Mesenchymal stem cell (in vitro differentiated cells and primary cell): ENCODE results near the gene RBSN.
A peak's percentile ranks its signal among the peaks of the same experiment; 100 is the strongest.

ENCODE experiments used
- DNase-seq: peaks from one replicate; pipeline ENCODE4 v3.0.0-alpha.2; 2013
- H2AFZ ChIP-seq: one replicate; pipeline ENCODE4 v1.6.1; 2013; ENCODE audit warnings: low read depth, mild to moderate bottlenecking, control low read depth, inconsistent platforms, low read length, moderate library complexity
- H2AK5ac ChIP-seq: 2 replicates; pipeline ENCODE4 v1.6.1; 2013; ENCODE audit warnings: low read length, moderate library complexity, mild to moderate bottlenecking, inconsistent platforms; ENCODE audit not compliant: severe bottlenecking
- H2BK120ac ChIP-seq: one replicate; pipeline ENCODE4 v1.6.1; 2013; ENCODE audit warnings: low read depth, mild to moderate bottlenecking, inconsistent platforms, low read length, moderate library complexity
- H2BK12ac ChIP-seq, 2 experiments: one replicate each; pipeline ENCODE4 v1.6.1; 2013; ENCODE audit warnings: inconsistent platforms in 2 of 2, low read length in 2 of 2, mild to moderate bottlenecking in 2 of 2, moderate library complexity in 2 of 2, control low read depth in 1 of 2
- H2BK15ac ChIP-seq: one replicate; pipeline ENCODE4 v1.6.1; 2013; ENCODE audit warnings: mild to moderate bottlenecking, low read depth, inconsistent platforms; ENCODE audit not compliant: poor library complexity, severe bottlenecking
- H2BK5ac ChIP-seq: 2 replicates; pipeline ENCODE4 v1.6.1; 2013; ENCODE audit warnings: low read depth, mild to moderate bottlenecking, low read length, control low read depth, inconsistent platforms; ENCODE audit not compliant: poor library complexity, severe bottlenecking
- H3K14ac ChIP-seq, 2 experiments: one replicate each; pipeline ENCODE4 v1.6.1; 2013; ENCODE audit warnings: inconsistent platforms in 2 of 2, low read length in 2 of 2, control low read depth in 1 of 2, mild to moderate bottlenecking in 1 of 2, moderate library complexity in 1 of 2
- H3K18ac ChIP-seq, 2 experiments: one replicate each; pipeline ENCODE4 v1.6.1; 2013; ENCODE audit warnings: inconsistent platforms in 2 of 2, low read length in 2 of 2, control low read depth in 1 of 2, low read depth in 1 of 2, mild to moderate bottlenecking in 1 of 2
- H3K23ac ChIP-seq, 2 experiments: one replicate each; pipeline ENCODE4 v1.6.1; 2013; ENCODE audit warnings: inconsistent platforms in 2 of 2, low read length in 2 of 2, mild to moderate bottlenecking in 2 of 2, moderate library complexity in 2 of 2, control low read depth in 1 of 2
- H3K27ac ChIP-seq: 2 replicates; pipeline ENCODE4 v1.5.1; 2013; ENCODE audit warnings: mild to moderate bottlenecking, moderate library complexity, low read length, control low read depth, inconsistent platforms; ENCODE audit not compliant: poor library complexity, severe bottlenecking
- H3K27me3 ChIP-seq, 2 experiments: 2 replicates each; pipeline versions ENCODE4 v1.6.1 to v1.7.0; 2013; ENCODE audit warnings: low read length in 2 of 2, mild to moderate bottlenecking in 2 of 2, moderate library complexity in 2 of 2, control low read depth in 1 of 2, inconsistent platforms in 1 of 2; ENCODE audit not compliant: control insufficient read depth in 1 of 2, insufficient read depth in 1 of 2
- H3K36me3 ChIP-seq, 2 experiments: 2 replicates each; pipeline versions ENCODE4 v1.6.1 to v1.7.0; 2013; ENCODE audit warnings: low read length in 2 of 2, control low read depth in 1 of 2, inconsistent platforms in 1 of 2, low read depth in 1 of 2, mild to moderate bottlenecking in 1 of 2; ENCODE audit not compliant: insufficient read depth in 2 of 2, control insufficient read depth in 1 of 2
- H3K4ac ChIP-seq, 2 experiments: one replicate each; pipeline ENCODE4 v1.6.1; 2013; ENCODE audit warnings: inconsistent platforms in 2 of 2, low read length in 2 of 2, mild to moderate bottlenecking in 2 of 2, moderate library complexity in 2 of 2, control low read depth in 1 of 2, low read depth in 1 of 2
- H3K4me1 ChIP-seq: 2 replicates; pipeline ENCODE4 v1.6.1; 2013; ENCODE audit warnings: low read depth, low read length, control low read depth; ENCODE audit not compliant: control insufficient read depth, insufficient read depth
- H3K4me2 ChIP-seq: 2 replicates; pipeline ENCODE4 v1.6.1; 2013; ENCODE audit warnings: low read length, mild to moderate bottlenecking, inconsistent platforms; ENCODE audit not compliant: poor library complexity, severe bottlenecking
- H3K4me3 ChIP-seq, 2 experiments: 2 replicates each; pipeline versions ENCODE4 v1.5.1 to v1.7.0; 2013; ENCODE audit warnings: low read length in 2 of 2, mild to moderate bottlenecking in 2 of 2, control low read depth in 1 of 2, low read depth in 1 of 2; ENCODE audit not compliant: insufficient read depth in 1 of 2
- H3K79me1 ChIP-seq: replicated peaks from 2 replicates; pipeline ENCODE4 v1.6.1; 2013; ENCODE audit warnings: mild to moderate bottlenecking, control low read depth, low read length, inconsistent platforms; ENCODE audit not compliant: poor library complexity, severe bottlenecking
- H3K9ac ChIP-seq: 2 replicates; pipeline ENCODE4 v1.7.0; 2013; ENCODE audit warnings: mild to moderate bottlenecking, low read length, moderate library complexity
- H3K9me3 ChIP-seq: 2 replicates; pipeline ENCODE4 v1.7.0; 2013; ENCODE audit warnings: mild to moderate bottlenecking, low read length; ENCODE audit not compliant: control insufficient read depth
- H4K8ac ChIP-seq: one replicate; pipeline ENCODE4 v1.6.1; 2013; ENCODE audit warnings: inconsistent platforms, mild to moderate bottlenecking, low read length, moderate library complexity
- H4K91ac ChIP-seq: one replicate; pipeline ENCODE4 v1.6.1; 2013; ENCODE audit warnings: mild to moderate bottlenecking, low read length, inconsistent platforms
- WGBS: methylation state at CpG from one replicate; pipeline ENCODE4 v1.1.7; 2013; ENCODE audit warnings: mixed read lengths; 5-methylcytosine and 5-hydroxymethylcytosine counted together

The RBSN gene

DNA sequence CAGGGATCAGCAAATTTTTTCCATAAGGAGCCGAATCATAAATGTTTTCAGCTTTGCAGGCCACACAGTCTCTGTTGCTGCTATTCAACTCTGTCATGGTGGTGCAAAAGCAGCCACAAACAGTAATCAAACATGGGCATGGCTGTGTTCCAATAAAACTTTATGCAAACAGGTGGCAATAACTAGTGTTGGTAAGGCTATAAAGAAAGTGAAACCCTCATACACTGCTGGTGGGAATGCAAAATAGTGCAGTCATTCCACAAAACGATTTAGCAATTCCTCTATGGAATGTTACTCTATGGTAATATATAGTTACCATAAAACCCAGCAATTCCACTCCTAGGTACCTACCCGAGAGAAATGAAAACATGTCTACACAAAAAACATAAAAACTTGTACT, 19.9 kb downstream of the RBSN start:
- H3K4me2 ChIP-seq: no peak overlapping the region
- H3K36me3 ChIP-seq: peaks cover 53 to 94% of the 10 kb centered on the region in 2 experiments
- no peak overlapping the region for H3K27ac ChIP-seq
- no peaks in the 10 kb centered on the region for H3K27me3 ChIP-seq
- H2BK12ac ChIP-seq: no peak overlapping the region
- WGBS: 97% methylated on average over 2 of the region's 3 CpGs
- no peak overlapping the region for H3K14ac ChIP-seq
- H4K8ac ChIP-seq: no peak overlapping the region
- no peak overlapping the region for H3K4me3 ChIP-seq
- no peak overlapping the region for H2BK5ac ChIP-seq
- peaks cover 2% of the 10 kb centered on the region for H3K4me1 ChIP-seq
- H3K18ac ChIP-seq: no peak overlapping the region
- peaks cover 13% of the 10 kb centered on the region for H3K79me1 ChIP-seq
- no peak overlapping the region for H2AFZ ChIP-seq
- no peak overlapping the region for H2AK5ac ChIP-seq
- no peak overlapping the region for H3K4ac ChIP-seq
- no peak for DNase-seq
- H2BK120ac ChIP-seq: no peak overlapping the region
- H4K91ac ChIP-seq: no peak overlapping the region
- no peaks in the 10 kb centered on the region for H3K9me3 ChIP-seq
- H3K23ac ChIP-seq: no peak overlapping the region
- H2BK15ac ChIP-seq: no peak overlapping the region
- no peak overlapping the region for H3K9ac ChIP-seq

GRCh38 chr3:15074500-15074899, 24.4 kb downstream of the RBSN start:
- Histone ChIP-seq H3K4ac (no peak overlapping the region), H2AFZ (no peak overlapping the region), H3K14ac (no peak overlapping the region), H2BK12ac (no peak overlapping the region), H3K9me3 (no peaks in the 10 kb centered on the region), H4K91ac (peak overlapping the region; percentile 36), H3K27ac (no peak overlapping the region), H3K4me1 (peaks cover 2% of the 10 kb centered on the region), H4K8ac (no peak overlapping the region), H3K36me3 (peaks cover 32 to 85% of the 10 kb centered on the region in 2 experiments), H3K79me1 (peaks cover 16% of the 10 kb centered on the region), H3K4me2 (no peak overlapping the region), H2AK5ac (no peak overlapping the region), H3K27me3 (no peaks in the 10 kb centered on the region), H3K23ac (no peak overlapping the region), H3K18ac (no peak overlapping the region), H2BK15ac (no peak overlapping the region), H2BK120ac (no peak overlapping the region), H3K9ac (no peak overlapping the region), H2BK5ac (no peak overlapping the region), H3K4me3 (peak overlapping the region in 1 of 2 experiments; percentile 37)
- DNase-seq: no peak
- 96% methylated on average over 19 of the region's 19 CpGs for WGBS

GRCh38 chr3:15071699-15072098, 27.2 kb downstream of the RBSN start:
- Histone ChIP-seq H3K9ac (no peak overlapping the region), H3K27ac (no peak overlapping the region), H2AFZ (no peak overlapping the region), H3K4me3 (no peak overlapping the region), H3K18ac (no peak overlapping the region), H2BK12ac (no peak overlapping the region), H2AK5ac (no peak overlapping the region), H3K36me3 (peaks cover 23 to 65% of the 10 kb centered on the region in 2 experiments), H3K14ac (no peak overlapping the region), H2BK15ac (no peak overlapping the region), H3K4ac (no peak overlapping the region), H3K27me3 (no peaks in the 10 kb centered on the region), H4K91ac (no peak overlapping the region), H3K9me3 (no peaks in the 10 kb centered on the region), H3K4me2 (no peak overlapping the region), H4K8ac (no peak overlapping the region), H2BK120ac (no peak overlapping the region), H3K79me1 (peaks cover 14% of the 10 kb centered on the region), H2BK5ac (no peak overlapping the region), H3K4me1 (peaks cover 2% of the 10 kb centered on the region), H3K23ac (no peak overlapping the region)
- WGBS: 95% methylated on average over 2 of the region's 2 CpGs
- no peak for DNase-seq

DNA sequence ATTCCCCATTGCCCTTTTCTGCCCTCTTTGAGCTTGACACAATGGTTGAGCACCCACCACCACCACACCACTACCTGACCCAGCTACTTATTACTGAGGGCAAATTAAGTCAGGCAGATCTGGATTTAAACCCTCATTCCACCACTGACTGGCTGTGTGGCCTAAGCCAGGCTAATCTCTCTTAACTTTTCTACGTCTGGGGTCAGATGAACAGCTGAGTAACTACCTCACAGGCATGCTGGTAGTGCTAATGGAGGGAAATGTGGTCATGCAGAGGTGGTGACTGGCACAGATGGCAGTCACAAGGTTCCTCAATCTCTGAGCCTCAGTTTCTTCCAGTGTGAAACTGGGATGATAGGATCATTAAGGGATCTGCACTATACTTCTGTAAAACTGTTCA, 29.5 kb downstream of the RBSN start:
- no peak overlapping the region for H2AFZ ChIP-seq
- H3K4me1 ChIP-seq: peaks cover under 1% of the 10 kb centered on the region
- no peak overlapping the region for H2BK5ac ChIP-seq
- H4K91ac ChIP-seq: no peak overlapping the region
- no peak overlapping the region for H3K23ac ChIP-seq
- H3K27ac ChIP-seq: no peak overlapping the region
- H3K9ac ChIP-seq: no peak overlapping the region
- no peak overlapping the region for H3K4me3 ChIP-seq
- H3K9me3 ChIP-seq: no peaks in the 10 kb centered on the region
- peaks cover 16 to 42% of the 10 kb centered on the region in 2 experiments for H3K36me3 ChIP-seq
- no peak overlapping the region for H2BK12ac ChIP-seq
- no peak overlapping the region for H2AK5ac ChIP-seq
- no peak overlapping the region for H3K14ac ChIP-seq
- DNase-seq: no peak
- 86% methylated on average over 1 of the region's 1 CpG for whole genome bisulfite sequencing
- no peaks in the 10 kb centered on the region for H3K27me3 ChIP-seq
- no peak overlapping the region for H2BK15ac ChIP-seq
- H4K8ac ChIP-seq: no peak overlapping the region
- no peak overlapping the region for H3K18ac ChIP-seq
- H3K4me2 ChIP-seq: no peak overlapping the region
- no peak overlapping the region for H2BK120ac ChIP-seq
- no peak overlapping the region for H3K4ac ChIP-seq
- H3K79me1 ChIP-seq: peaks cover 14% of the 10 kb centered on the region
